IPS-11a (cell line): ENCODE measurements around the gene GPHB5.

ENCODE experiments used
- H3K4me3 ChIP-seq: one replicate; pipeline ENCODE4 v1.5.1; 2013; ENCODE audit warnings: low read depth, low read length, control low read depth

The GPHB5 gene

DNA sequence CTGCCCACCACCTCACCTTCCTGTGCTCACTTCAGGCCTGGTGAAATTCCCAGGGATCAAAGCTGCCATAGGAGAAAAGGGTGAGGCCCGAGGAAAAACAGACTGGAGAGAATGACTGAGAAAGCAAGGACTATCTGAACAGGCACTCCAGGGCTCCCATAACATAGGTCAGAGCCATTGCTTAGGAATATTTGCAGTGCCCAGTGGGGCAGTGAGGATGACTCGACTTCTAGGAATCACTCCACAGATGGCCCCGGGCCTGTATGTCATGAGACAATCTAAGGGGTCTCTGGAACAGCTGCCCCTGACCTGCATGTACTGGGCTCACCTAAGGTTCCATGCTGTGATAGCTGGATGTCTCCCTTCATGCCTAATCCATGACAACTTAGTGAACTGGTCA lies 51.6 kb downstream of the GPHB5 start:
- no peak overlapping the region for H3K4me3 ChIP-seq

DNA sequence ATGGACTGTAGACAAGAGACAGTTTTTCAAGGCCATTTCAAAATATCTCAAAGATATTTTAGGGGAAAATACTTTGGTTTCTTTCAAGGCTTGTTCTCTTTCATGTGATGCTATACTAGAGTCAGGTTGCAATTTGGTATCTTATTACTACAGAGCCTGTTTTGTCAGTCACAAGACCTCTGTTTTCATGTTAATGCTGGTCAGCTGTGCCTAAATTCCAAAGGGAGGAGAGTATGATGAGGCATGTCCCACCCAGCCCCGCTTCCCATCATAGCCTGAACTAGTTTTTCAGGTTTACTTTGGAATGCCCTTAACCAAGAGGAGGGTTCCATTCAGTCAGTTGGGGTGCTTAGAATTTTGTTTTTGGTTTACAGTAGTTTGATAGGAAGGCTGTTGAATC lies 52.6 kb downstream of the GPHB5 start:
- no peak overlapping the region for H3K4me3 ChIP-seq
